ENCODE measurements around the gene NSUN2.

The NSUN2 gene

GRCh38 chr5:6582507-6583048 is 50.3 kb downstream of the NSUN2 start:
- Histone ChIP-seq H3F3A (ENCODE audit: control insufficient read depth, insufficient read depth) (no peaks in the 10 kb centered on the region), H3K36me3 (ENCODE audit: control insufficient read depth, low read length) (no peaks in the 10 kb centered on the region), H3K9me3 (ENCODE audit: control insufficient read depth, insufficient read depth, low read length) (no peaks in the 10 kb centered on the region), H3K79me2 (ENCODE audit: control insufficient read depth, low read length) (no peaks in the 10 kb centered on the region), H4K20me1 (ENCODE audit: control insufficient read depth, insufficient read depth, low read depth, low read length) (no peaks in the 10 kb centered on the region), H3K27me3 (ENCODE audit: control insufficient read depth, low read length) (peaks cover 27% of the 10 kb centered on the region), H3K27ac (ENCODE audit: low read depth, low read length) (no peak overlapping the region), H3K9me2 (replicated peaks; ENCODE audit: control insufficient read depth, low read length) (no peaks in the 10 kb centered on the region), H3K4me2 (ENCODE audit: low read length) (no peak overlapping the region; the same call in 1 of the 2 replicates), H3K4me3 (ENCODE audit: low read length) (no peak overlapping the region), H3K4me1 (ENCODE audit: control insufficient read depth, low read length) (no peaks in the 10 kb centered on the region)
- TF ChIP-seq EZH2phosphoT487 (IDR thresholded peaks at IDR 0.05; ENCODE audit: borderline replicate concordance, low read length), result no peak
- no peak for TF ChIP-seq CTCF (IDR thresholded peaks at IDR 0.05; ENCODE audit: low read depth, low read length, poor library complexity, severe bottlenecking)

- H3K9me2 ChIP-seq (replicated peaks; ENCODE audit: control insufficient read depth, low read length), result no peaks in the 10 kb centered on the region
- H3K79me2 ChIP-seq (ENCODE audit: control insufficient read depth, low read length), result no peaks in the 10 kb centered on the region
- H3K4me3 ChIP-seq (ENCODE audit: low read length), result no peak overlapping the region
- H3K36me3 ChIP-seq (ENCODE audit: control insufficient read depth, low read length), result no peaks in the 10 kb centered on the region
- TF ChIP-seq EZH2phosphoT487 (IDR thresholded peaks at IDR 0.05; ENCODE audit: borderline replicate concordance, low read length), result no peak
- TF ChIP-seq CTCF (IDR thresholded peaks at IDR 0.05; ENCODE audit: low read depth, low read length, poor library complexity, severe bottlenecking), result no peak
- H3K27ac ChIP-seq (ENCODE audit: low read depth, low read length), result no peak overlapping the region
- no peaks in the 10 kb centered on the region for H3K4me1 ChIP-seq (ENCODE audit: control insufficient read depth, low read length)
- no peak overlapping the region for H3K4me2 ChIP-seq (ENCODE audit: low read length)
- no peaks in the 10 kb centered on the region for H3F3A ChIP-seq (ENCODE audit: control insufficient read depth, insufficient read depth)
- H3K27me3 ChIP-seq (ENCODE audit: control insufficient read depth, low read length), result peaks cover 27% of the 10 kb centered on the region
- H4K20me1 ChIP-seq (ENCODE audit: control insufficient read depth, insufficient read depth, low read depth, low read length), result no peaks in the 10 kb centered on the region
- no peaks in the 10 kb centered on the region for H3K9me3 ChIP-seq (ENCODE audit: control insufficient read depth, insufficient read depth, low read length)
These were observed 51.1 kb downstream of the NSUN2 start for GRCh38 chr5:6581559-6582426.

- no peaks in the 10 kb centered on the region for H3K9me2 ChIP-seq (replicated peaks; ENCODE audit: control insufficient read depth, low read length)
- TF ChIP-seq EZH2phosphoT487 (IDR thresholded peaks at IDR 0.05; ENCODE audit: borderline replicate concordance, low read length), result no peak
- TF ChIP-seq CTCF (IDR thresholded peaks at IDR 0.05; ENCODE audit: low read depth, low read length, poor library complexity, severe bottlenecking), result no peak
- H3K79me2 ChIP-seq (ENCODE audit: control insufficient read depth, low read length), result no peaks in the 10 kb centered on the region
- H3K4me1 ChIP-seq (ENCODE audit: control insufficient read depth, low read length), result no peaks in the 10 kb centered on the region
- no peaks in the 10 kb centered on the region for H3F3A ChIP-seq (ENCODE audit: control insufficient read depth, insufficient read depth)
- H3K4me3 ChIP-seq (ENCODE audit: low read length), result no peak overlapping the region
- no peak overlapping the region for H3K4me2 ChIP-seq (ENCODE audit: low read length)
- no peaks in the 10 kb centered on the region for H3K36me3 ChIP-seq (ENCODE audit: control insufficient read depth, low read length)
- no peaks in the 10 kb centered on the region for H4K20me1 ChIP-seq (ENCODE audit: control insufficient read depth, insufficient read depth, low read depth, low read length)
- H3K27me3 ChIP-seq (ENCODE audit: control insufficient read depth, low read length), result peaks cover 27% of the 10 kb centered on the region
- H3K27ac ChIP-seq (ENCODE audit: low read depth, low read length), result no peak overlapping the region
- no peaks in the 10 kb centered on the region for H3K9me3 ChIP-seq (ENCODE audit: control insufficient read depth, insufficient read depth, low read length)
These were observed 51.8 kb downstream of the NSUN2 start for GRCh38 chr5:6581090-6581489.

Measured in DOHH2 (cell line).